SJCRH30 (cell line): ENCODE measurements around the gene SPATA31A1. TPM values are rescaled to one million over a fixed set of nuclear protein-coding genes. Genes with fewer than 3 reads are reported as not detected.
"Not testable (repeated sequence)": the region's sequence is repeated elsewhere in the genome, so short reads cannot be mapped to it uniquely, and the experiment has no call there.

Experiments
- DNase-seq, 2 experiments: peaks; one replicate each; pipeline ENCODE4 v3.0.0-alpha.2; 2015 to 2020
- H3K27ac ChIP-seq: fragments of 250-450 bp; sonication (Bioruptor Pico); 2 replicates; pipeline ENCODE4 v1.5.1; 2020; ENCODE audit warnings: mild to moderate bottlenecking, moderate library complexity
- H3K27me3 ChIP-seq: fragments of 250-450 bp; sonication (Bioruptor Pico); 2 replicates; pipeline ENCODE4 v1.5.1; 2020; ENCODE audit warnings: mild to moderate bottlenecking, moderate library complexity
- H3K36me3 ChIP-seq: fragments of 250-450 bp; sonication (Bioruptor Pico); 2 replicates; pipeline ENCODE4 v1.5.1; 2020; ENCODE audit warnings: mild to moderate bottlenecking, moderate library complexity
- H3K4me1 ChIP-seq: fragments of 250-450 bp; sonication (Bioruptor Pico); 2 replicates; pipeline ENCODE4 v1.5.1; 2020; ENCODE audit warnings: mild to moderate bottlenecking, moderate library complexity
- H3K4me3 ChIP-seq: fragments of 250-450 bp; sonication (Bioruptor Pico); 2 replicates; pipeline ENCODE4 v1.5.1; 2020; ENCODE audit warnings: mild to moderate bottlenecking, moderate library complexity
- H3K9me3 ChIP-seq: fragments of 250-450 bp; sonication (Bioruptor Pico); replicated peaks from 2 replicates; pipeline ENCODE4 v1.5.1; 2020; ENCODE audit warnings: mild to moderate bottlenecking, moderate library complexity
- total RNA-seq: library from RNA; depleted of rRNA; stranded (reverse); fragments of >200 nt; shearing (Covaris generic); gene quantifications from 2 replicates; pipeline ENCODE4 v1.2.3, GENCODE V29; 2014; rRNA removed

Gene SPATA31A1
- 0.05 TPM in 1 of 2 replicates, not detected in the other for total RNA-seq

- H3K27me3 ChIP-seq, H3K4me3 ChIP-seq, H3K4me1 ChIP-seq, H3K9me3 ChIP-seq, DNase-seq, H3K27ac ChIP-seq, H3K36me3 ChIP-seq: not testable (repeated sequence)
Measured at GRCh38 chr9:39355369-39355768, at the start of gene SPATA31A1. SPATA31A1 (plus strand) TSS chr9:39355669; CDS start chr9:39355731, 62 bp downstream.

DNA sequence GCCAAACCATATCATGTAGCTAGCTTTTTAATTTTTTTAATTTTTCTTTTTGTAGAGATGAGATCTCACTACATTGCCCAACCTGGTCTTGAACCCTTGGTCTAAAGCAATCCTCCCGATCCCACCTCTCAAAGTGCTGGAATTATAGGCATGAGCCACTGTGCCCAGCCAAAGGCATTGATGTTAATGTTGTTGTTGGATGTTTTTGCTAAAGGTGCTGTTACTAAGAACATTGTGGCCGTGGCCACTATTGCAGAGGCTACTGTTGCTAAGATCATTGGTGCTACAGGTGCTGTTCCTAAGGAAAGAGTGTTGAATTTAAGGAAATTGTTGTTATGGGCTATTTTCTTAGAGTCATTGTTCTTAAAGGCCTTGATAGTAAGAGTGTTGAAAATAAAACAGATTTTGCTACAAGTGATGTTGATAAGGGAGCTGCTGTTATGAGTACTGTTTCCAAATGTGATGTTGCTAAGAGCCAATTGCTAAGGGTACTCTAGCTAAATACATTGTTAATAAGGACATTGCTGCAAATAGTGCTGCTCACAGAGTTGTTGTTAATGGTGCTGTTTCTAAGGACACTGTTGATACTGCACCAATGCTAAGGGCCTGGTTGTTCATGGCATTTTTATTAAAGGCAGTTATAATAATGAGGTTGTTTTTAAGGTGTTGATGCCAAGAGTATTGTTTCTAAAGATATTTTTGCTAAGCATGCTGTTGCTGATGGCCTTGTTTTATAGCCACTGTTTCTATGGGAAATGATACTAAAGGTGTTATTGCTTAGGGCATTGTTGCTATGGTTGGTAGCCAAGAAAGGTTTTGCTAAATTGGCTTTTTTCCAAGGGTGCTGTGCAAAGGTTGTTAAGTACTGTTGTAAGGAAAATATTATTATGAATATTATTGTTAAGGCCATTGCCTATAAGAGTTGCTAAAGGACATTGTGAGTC lies 52.1 kb downstream of the SPATA31A1 start:
- not testable (repeated sequence) for H3K9me3 ChIP-seq, H3K36me3 ChIP-seq, H3K27ac ChIP-seq, H3K4me1 ChIP-seq, H3K27me3 ChIP-seq, H3K4me3 ChIP-seq, DNase-seq

DNA sequence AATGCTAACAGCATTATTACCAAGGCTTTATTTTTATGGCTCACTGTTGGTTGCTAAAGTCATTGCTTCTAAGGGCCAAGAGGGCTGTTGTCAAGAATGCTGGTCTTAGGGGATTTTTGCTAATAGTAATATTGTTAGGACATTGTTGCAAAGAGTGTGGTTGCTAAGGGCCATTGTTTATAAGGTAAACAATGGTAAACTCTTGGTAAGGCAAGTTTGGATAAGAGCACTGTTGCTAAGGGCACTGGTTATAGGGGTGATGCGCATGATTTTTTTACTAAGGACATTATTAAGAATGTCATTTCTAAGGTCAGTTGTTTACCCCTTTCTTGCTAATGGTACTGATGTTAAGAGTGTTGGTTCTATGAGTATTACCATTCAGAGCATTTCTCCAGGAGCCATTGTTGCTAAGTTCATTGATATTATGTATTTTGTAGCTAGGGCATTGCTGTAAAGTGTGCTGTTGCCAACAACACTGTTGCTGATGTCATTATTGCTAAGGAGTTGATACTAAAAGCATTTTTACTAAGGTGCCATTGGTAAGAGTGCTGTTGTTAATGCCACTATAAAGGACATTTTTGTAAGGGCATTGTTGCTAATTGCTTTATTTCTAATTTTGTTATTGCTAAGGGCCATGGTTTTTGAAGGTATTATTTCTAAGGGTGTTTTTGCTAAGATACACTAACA lies 55.9 kb downstream of the SPATA31A1 start:
- not testable (repeated sequence) for H3K9me3 ChIP-seq, H3K36me3 ChIP-seq, H3K27me3 ChIP-seq, H3K4me3 ChIP-seq, DNase-seq, H3K27ac ChIP-seq, H3K4me1 ChIP-seq

Other genes starting within 250 kb of the SPATA31A1 start
- 10.7 and 12.3 TPM in 2 replicates for gene CNTNAP3, start 67.5 kb upstream of the SPATA31A1 start, total RNA-seq